Measurements from ENCODE around the gene CAMKMT.
"Not testable (repeated sequence)": the region's sequence is repeated elsewhere in the genome, so short reads cannot be mapped to it uniquely, and the experiment has no call there.

CAMKMT gene

DNA sequence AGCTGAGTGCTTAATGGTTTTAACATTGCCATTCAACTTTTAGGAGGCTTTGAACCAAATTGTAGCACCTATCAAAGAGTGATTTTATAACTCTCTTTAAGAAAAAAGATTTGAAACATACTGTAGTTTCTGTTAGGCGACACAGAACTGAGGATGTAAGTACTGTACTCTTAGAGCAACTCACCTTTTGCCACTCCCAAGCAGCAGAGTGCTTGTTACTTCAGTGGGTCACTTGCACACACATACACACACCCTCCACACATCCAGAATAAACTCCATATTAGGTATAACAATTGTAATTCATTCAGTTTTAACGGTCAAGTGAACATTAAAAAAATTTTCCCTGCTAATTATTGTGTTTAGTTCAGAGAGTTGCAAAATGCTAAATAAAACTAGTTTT is 118.3 kb downstream of the CAMKMT start:
- no peak for DNase-seq (ENCODE audit: low read depth, low spot score)
- no peak overlapping the region for H3K4me3 ChIP-seq (ENCODE audit: low read length)

DNA sequence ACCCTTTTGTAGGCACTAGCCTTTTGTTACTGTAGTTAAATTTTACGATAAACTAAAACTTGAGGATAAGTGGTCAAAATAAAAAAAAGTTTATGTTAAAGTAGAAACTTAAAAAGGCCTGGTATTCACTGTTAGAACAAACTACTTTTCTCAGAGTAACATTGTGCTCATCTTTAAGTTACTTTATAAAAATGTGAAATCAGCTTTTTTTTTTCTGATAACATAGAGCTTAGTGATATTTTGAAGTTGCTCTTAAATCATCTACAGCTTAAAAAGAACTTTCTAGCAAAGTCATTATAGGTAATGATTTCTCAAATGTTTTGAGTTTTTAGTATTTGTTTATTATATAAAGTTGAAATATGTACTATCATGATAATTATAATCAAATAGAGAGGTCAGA is 125.3 kb downstream of the CAMKMT start:
- no peak overlapping the region for H3K4me3 ChIP-seq (ENCODE audit: low read length)
- no peak for DNase-seq (ENCODE audit: low read depth, low spot score)

DNA sequence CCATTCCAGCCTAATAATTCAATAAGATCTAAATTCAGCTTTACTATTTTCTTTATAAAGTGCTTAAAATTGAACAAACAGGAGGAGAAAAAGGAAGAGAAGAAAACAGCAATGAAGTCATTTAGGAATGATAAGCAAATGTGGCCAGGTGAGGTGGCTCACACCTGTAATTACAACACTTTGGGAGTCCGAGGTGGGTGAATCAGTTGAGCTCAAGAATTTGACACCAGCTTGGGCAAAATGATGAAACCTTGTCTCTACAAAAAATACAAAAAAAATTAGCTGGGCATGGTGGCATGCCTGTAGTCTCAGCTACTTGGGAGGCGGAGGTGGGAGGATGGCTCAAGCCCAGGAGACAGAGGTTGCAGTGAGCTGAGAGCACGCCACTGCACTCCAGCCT is 129.0 kb downstream of the CAMKMT start:
- no peak for DNase-seq (ENCODE audit: low read depth, low spot score)
- no peak overlapping the region for H3K4me3 ChIP-seq (ENCODE audit: low read length)

DNA sequence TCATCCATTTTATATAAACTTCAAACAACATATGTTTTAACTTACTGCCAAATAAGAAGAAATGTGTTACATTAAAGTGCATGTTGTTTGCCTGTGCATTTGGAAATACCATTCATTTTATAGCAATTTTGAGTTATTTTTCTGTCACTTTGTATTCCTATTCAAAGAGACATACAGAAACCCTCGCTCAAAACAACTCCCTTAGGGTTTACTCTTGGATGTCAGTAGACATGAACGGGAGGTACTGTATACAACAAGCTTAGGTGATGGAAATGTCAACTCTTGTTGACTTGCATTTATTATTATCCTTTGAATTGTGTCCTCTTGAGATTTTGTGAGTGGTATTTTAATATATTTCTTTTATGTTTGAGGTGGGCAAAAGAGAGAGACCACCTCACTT is 132.3 kb downstream of the CAMKMT start:
- no peak for DNase-seq (ENCODE audit: low read depth, low spot score)

DNA sequence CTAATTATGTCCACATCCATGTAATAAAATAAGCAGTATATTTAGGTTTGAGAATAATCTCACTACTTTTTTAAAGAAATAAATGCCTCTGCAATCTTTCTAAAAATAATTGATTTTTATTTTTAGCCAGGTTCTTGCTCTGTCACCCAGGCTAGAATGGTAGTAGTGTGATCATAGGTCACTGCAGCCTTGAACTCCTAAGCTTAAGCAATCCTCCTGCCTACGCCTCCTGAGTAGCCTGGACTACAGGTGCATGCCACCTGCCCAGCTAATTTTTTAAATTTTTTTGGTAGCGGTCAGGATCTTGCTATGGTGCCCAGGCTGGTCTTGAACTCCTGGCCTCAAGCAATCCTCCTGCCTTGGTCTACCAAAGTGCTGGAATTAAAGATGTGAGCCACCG is 133.3 kb downstream of the CAMKMT start:
- DNase-seq (ENCODE audit: low read depth, low spot score), result no peak
- H3K4me3 ChIP-seq (ENCODE audit: low read length), result no peak overlapping the region

More for the DNA sequence above, 132.3 kb downstream of the CAMKMT start:
- H3K4me3 ChIP-seq (ENCODE audit: low read length), result no peak overlapping the region

DNA sequence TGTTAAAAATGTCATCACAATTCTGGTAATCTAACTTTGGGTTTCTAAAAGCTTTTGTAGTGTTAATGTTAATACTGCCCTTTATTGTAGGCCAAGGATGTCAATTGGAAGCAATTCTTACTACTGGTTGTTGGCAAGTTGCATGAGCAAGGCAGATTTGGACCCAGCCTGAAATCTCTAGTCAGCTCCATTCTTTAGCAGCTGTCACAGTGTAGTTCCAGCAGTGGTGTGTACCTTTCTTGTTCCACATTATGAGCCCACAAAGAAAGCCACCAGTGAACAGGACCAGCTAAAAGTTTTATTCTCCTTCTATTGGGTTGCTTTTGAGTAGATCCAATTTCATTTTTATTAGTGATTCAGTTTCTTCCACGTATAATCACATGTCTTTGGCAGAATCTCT is 133.8 kb downstream of the CAMKMT start:
- H3K4me3 ChIP-seq (ENCODE audit: low read length), result no peak overlapping the region
- no peak for DNase-seq (ENCODE audit: low read depth, low spot score)

DNA sequence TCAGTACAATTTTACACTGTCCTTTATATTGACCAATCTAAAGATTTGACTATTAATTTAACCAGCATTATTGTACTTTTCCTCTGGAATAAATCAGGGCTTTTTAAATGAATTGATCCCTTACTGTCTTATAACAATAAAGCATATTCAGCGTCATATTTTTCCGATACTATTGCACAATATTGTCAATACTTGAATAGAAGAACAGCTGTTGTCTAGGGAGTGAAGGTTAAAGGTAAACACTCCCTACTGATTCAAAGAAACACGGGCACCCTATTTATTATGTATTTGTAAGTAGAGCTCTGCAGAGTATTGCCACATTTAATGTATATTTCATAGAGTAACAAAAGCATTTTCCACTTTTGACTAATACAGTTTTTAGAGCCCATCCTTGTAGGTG is 134.4 kb downstream of the CAMKMT start:
- H3K4me3 ChIP-seq (ENCODE audit: low read length), result no peak overlapping the region
- DNase-seq (ENCODE audit: low read depth, low spot score), result no peak

DNA sequence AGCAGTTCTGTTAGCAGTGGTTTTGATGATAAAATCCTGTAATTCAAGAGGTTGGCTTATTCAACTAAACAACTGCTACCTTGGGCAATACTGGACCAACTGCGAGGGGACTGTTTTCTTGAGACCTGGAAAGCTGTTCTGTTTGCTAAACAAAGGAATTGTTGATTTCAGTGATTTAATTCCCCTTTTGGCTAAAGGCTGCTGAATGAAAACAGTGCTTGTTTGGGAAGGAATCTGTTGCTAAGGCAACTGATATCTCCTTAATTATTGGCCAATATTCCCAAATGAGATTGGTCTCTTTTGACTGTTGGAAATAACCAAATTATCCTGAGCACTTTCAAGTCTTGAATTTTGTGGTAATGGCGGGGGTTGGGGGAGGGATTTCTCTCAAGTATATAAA is 136.8 kb downstream of the CAMKMT start:
- DNase-seq (ENCODE audit: low read depth, low spot score), result no peak
- no peak overlapping the region for H3K4me3 ChIP-seq (ENCODE audit: low read length)

DNA sequence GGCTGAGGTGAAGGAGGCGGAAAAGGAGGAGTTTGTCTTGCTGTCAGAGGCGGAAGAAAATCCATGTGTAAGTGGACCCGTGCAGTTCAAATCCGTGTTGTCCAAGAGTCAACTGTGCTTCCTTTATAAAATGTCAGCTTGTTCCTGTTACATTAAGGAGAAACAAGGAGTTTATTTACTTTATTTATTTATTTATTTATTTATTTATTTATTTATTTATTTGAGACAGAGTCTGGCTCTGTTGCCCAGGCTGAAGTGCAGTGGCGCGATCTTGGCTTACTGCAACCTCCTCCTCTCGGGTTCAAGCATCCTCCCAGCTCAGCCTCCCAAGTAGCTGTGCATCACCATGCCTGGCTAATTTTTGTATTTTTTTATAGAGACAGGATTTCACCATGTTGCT is 143.9 kb downstream of the CAMKMT start:
- H3K4me3 ChIP-seq (ENCODE audit: low read length); DNase-seq (ENCODE audit: low read depth, low spot score): not testable (repeated sequence)

DNA sequence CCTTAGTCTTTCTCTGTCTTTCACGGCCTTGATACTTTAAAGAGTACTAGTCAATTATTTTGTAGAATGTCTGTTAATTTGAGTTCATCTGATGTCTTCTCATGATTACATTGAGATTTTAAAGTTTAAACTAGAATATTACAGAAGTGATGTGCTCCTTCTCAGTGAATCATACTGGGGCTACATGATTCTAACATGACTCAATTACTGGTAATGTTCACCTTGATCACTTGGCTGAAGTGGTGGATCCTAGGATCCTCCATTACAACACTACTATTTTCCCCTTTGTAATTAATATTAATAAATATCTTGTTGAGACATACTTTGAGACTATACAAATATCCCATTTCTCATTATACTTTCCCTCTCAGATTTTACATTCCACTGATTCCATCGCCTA is 148.5 kb downstream of the CAMKMT start:
- no peak overlapping the region for H3K4me3 ChIP-seq (ENCODE audit: low read length)

DNA sequence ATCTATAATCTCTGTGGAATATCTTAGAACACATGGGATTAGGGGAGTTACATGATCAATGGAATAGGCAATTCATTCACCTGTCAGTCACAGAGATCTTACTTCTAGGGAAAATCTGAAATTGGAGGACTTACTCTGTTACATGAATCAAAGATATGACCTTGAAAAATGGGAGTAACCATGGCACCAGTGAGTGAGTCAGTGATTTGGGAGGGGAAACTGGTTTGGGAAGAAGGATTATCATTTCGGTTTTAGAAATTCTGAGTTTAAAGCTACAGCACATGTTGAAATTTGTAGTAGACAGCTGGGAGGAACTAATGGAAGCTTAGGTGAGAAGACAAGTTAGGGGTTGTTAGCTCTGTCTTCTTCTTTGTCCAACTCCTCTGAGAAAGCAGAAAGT is 153.7 kb downstream of the CAMKMT start:
- H3K4me3 ChIP-seq (ENCODE audit: low read length), result no peak overlapping the region
- no peak for DNase-seq (ENCODE audit: low read depth, low spot score)

More for the DNA sequence above, 148.5 kb downstream of the CAMKMT start:
- no peak for DNase-seq (ENCODE audit: low read depth, low spot score)

DNA sequence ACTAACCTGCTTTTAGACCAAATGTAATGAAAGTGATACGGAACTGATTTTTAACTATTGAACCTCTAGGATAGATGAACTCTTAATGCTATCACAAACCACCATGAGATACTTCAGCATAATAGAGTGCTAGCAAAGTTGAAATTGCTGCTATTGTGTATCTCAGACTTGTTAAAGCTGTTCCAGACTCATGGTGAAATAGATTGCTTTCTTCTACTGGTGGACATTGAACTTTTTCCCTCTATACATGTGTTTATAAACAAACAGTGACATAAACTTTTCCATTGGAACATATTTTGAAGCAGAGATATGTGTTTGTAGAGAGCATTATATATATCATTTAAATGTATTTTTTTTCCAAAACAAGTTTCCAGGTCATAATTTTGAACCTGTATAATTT is 157.3 kb downstream of the CAMKMT start:
- no peak overlapping the region for H3K4me3 ChIP-seq (ENCODE audit: low read length)
- no peak for DNase-seq (ENCODE audit: low read depth, low spot score)

DNA sequence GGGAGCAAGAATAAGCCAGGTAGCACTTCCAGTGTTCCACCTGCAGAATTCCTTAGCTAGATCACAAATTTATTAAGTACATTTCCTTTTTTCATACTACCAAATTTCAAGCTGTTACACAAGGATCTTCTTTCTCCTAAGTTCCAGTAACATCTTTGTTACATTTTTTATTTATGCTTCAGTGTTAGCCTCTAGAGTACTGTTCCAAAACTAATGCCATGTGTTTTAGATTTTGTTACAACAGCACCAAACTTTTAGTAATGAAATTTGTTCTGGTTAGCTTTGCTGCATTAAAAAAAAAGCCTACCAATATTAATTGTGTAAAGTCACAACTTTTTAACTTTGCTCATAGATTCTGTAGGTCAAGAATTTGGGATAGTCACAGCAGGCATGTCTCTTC is 161.1 kb downstream of the CAMKMT start:
- no peak for DNase-seq (ENCODE audit: low read depth, low spot score)

DNA sequence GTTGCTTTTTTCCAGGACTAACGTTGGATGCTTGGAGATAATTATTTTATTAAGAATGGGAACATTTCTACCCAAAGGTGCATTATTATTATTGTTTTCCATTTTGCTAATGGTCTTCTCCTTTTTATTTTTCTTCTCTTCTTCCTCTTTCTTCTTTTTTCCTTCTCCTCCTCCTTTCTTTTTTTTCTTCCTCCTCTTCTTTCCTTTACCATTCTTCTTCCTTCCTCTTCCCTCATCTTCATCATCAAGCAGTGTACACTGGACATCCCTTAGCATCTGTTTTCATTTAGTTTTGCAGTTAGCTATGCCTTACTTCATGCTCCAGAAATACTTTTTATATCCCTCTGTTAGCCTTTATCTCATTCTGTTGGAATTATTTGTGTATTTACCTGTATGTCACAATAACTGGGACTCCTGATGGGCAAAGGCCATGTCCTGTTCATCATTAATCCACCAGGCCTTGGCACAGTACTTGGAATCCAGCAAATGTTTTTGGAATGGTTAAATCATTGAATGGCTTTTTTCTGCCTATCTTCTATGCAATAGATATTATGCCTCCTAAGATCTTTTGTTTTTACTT is 162.7 kb downstream of the CAMKMT start:
- DNase-seq (ENCODE audit: low read depth, low spot score), result no peak

More for the DNA sequence above, 161.1 kb downstream of the CAMKMT start:
- H3K4me3 ChIP-seq (ENCODE audit: low read length), result no peak overlapping the region

DNA sequence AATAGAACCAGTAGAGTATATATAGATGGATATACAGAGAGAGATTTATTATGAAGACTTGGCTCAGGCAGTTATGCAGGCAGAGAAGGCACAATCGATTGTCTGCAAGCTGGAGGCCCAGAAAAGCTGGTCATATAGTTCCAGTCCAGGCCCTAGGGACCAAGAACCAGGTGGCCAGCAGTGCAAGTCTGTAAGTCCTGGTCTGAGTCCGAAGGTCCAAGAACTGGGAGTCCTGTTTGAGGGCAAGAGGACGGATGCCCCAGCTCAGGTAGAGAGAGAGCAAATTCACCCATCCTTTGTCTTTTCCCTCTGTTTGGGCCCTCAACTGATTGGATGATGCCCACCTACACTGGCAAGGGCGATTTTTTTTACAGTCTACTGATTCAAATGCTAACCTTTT is 164.6 kb downstream of the CAMKMT start:
- no peak overlapping the region for H3K4me3 ChIP-seq (ENCODE audit: low read length)
- no peak for DNase-seq (ENCODE audit: low read depth, low spot score)

More for the DNA sequence above, 162.7 kb downstream of the CAMKMT start:
- H3K4me3 ChIP-seq (ENCODE audit: low read length), result no peak overlapping the region

DNA sequence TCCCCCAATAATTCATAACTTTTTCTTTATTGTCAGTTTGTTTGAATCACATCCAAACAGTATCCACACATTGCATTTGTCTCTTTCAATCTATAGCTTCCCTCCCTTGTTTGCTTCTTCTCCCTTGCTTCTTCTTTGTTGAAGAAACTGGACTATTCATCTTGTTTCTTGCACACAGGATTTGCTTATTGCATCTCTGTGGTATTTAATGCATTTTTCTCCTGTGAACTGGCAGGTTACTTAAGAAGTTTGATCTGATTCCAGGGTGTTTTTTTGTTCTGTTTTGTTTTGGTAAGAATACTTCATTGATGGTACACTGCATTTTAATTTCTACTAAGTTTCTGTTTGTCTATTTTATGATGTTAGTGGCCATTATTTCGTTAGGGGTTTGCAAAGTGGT is 166.8 kb downstream of the CAMKMT start:
- no peak overlapping the region for H3K4me3 ChIP-seq (ENCODE audit: low read length)
- no peak for DNase-seq (ENCODE audit: low read depth, low spot score)

DNA sequence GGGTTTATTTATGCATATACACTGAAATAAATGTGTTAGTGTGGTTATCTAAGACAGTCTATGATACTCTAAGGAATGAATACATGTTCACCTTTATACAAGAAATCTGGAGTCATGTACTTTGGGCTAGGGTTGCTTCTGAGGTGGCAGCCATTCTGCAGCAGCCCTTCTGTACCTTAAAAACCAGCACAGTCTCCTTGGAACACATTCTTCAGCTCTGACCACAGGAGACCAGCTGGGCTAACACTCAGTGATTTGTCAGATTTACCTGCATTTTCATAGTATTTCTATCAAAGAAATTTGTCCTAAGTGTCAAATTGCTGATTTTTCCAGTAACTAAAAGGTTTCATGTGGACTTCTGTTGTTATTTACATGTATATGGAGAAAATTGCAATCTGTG is 167.7 kb downstream of the CAMKMT start:
- no peak for DNase-seq (ENCODE audit: low read depth, low spot score)
- no peak overlapping the region for H3K4me3 ChIP-seq (ENCODE audit: low read length)

DNA sequence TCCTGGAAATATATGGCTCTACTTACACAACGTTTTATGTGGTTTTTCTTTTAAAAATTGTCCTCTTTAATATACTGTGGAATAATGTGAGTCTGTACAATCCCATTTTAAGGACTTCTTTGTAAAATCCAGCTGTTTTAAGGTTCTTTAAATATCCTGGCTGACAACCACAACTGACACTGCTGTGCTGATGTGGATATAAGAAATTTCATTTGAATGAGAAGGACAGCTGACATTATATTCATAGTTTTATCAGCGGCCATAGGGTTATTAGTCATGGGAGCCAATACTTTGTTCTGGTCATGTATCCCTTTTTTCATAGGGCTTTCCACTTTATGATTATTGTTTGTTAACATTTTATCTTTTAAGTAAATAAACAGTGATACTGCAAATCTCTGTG is 169.5 kb downstream of the CAMKMT start:
- no peak for DNase-seq (ENCODE audit: low read depth, low spot score)

DNA sequence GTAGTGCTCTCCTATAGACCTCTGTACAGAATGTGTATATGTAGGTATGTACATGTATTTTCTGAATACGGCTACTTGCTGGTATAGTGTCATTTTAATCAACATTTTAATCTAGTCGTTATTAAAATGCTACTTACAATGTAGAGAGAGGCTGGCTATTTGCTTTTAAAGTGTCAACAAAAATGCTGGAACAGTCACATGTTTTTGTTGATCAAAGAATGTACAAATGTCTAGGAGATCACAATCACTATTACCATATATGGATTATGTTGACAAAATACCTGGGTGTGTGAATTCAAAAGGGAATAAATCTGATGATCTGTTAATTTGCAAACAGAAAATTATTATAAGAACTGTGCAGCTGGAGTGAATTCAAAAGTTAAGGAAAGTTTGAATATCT is 170.3 kb downstream of the CAMKMT start:
- DNase-seq (ENCODE audit: low read depth, low spot score), result no peak
- H3K4me3 ChIP-seq (ENCODE audit: low read length), result no peak overlapping the region

More for the DNA sequence above, 169.5 kb downstream of the CAMKMT start:
- H3K4me3 ChIP-seq (ENCODE audit: low read length), result no peak overlapping the region

DNA sequence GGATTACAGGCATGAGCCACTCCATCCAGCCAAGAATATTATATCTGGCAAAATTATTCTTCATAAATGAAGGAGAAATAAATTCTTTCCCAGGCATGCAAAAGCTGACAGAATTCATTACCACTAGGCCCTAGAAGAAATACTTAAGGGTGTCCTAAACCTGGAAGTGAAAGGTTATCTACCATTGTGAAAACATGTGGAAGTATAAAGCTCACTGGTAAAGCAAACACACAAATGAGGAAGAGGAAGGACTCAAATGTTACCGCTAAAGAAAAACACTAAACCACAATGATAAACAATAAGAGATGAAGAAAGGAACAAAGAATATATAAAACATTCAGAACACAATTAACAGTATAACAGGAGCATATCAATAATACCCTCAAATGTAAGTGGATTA is 171.8 kb downstream of the CAMKMT start:
- no peak for DNase-seq (ENCODE audit: low read depth, low spot score)
- H3K4me3 ChIP-seq (ENCODE audit: low read length), result no peak overlapping the region

DNA sequence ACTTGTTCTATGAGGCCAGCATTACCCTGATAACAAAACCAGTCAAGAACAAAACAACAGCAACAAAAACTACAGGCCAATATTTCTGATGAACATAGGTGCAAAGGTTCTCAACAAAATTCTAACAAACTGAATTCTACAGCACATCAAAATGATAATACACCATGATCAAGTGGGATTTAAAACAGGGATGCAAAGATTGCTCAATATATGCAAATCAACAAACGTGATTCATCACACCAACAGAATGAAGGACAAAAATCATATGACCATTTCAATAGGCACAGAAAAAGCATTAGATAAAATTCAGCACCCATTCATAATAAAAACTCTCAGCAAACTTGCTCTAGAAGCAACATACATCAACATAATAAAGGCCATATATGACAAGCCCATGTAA is 173.6 kb downstream of the CAMKMT start:
- no peak for DNase-seq (ENCODE audit: low read depth, low spot score)
- no peak overlapping the region for H3K4me3 ChIP-seq (ENCODE audit: low read length)

DNA sequence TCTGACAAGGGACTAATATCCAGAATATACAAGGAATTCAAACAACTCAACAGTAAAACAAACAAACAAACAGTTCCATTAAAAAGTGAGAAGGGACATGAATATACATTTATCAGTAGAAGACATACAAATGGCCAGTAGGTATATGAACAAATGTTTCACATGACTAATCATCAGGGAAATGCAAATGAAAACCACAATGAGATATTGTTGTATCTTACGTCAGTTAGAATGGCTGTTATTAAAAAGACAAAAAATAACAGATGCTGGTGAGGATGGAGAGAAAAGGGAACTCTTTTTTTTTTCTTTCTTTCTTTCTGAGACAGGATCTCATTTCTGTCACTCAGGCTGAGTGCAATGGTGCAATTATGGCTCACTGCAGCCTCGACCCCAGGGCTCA is 175.5 kb downstream of the CAMKMT start:
- no peak for DNase-seq (ENCODE audit: low read depth, low spot score)
- no peak overlapping the region for H3K4me3 ChIP-seq (ENCODE audit: low read length)

All from Jurkat, Clone E6-1 (cell line).